ENCODE results near the gene NINJ1. TPM values are rescaled to one million over a fixed set of nuclear protein-coding genes. Genes with fewer than 3 reads are reported as not detected.
A peak's percentile ranks its signal among the peaks of the same experiment; 100 is the strongest.

NINJ1 gene
- total RNA-seq, 4 donors from 2014 or later, result 47.0 to 56.8 (median 54.5) TPM

- TF ChIP-seq POLR2A (IDR thresholded peaks at IDR 0.05), result no peak
- TF ChIP-seq CTCF (IDR thresholded peaks at IDR 0.05), result no peak
- H3K4me3 ChIP-seq, result no peak overlapping the region
- H3K4me1 ChIP-seq, result peaks cover 0 to 34% (median 17%) of the 10 kb centered on the region in 4 donors
- peak in 2 of 3 donors; percentile 42 to 43 for DNase-seq
- H3K27me3 ChIP-seq, result no peaks in the 10 kb centered on the region
- no peaks in the 10 kb centered on the region for H3K9me3 ChIP-seq
- H3K36me3 ChIP-seq, result peaks cover 0 to 47% (median 0%) of the 10 kb centered on the region in 3 donors
- no peak overlapping the region for H3K27ac ChIP-seq
Observed at GRCh38 chr9:93122721-93123221, 11.3 kb downstream of the NINJ1 start.

- H3K4me1 ChIP-seq, result peaks cover 0 to 26% (median 10%) of the 10 kb centered on the region in 4 donors
- H3K27me3 ChIP-seq, result no peaks in the 10 kb centered on the region
- peak overlapping the region in 1 of 4 donors; percentile 58 for H3K27ac ChIP-seq
- peaks cover 0 to 47% (median 0%) of the 10 kb centered on the region in 3 donors for H3K36me3 ChIP-seq
- no peak for TF ChIP-seq POLR2A (IDR thresholded peaks at IDR 0.05)
- no peak for TF ChIP-seq CTCF (IDR thresholded peaks at IDR 0.05)
- H3K4me3 ChIP-seq, result no peak overlapping the region
- DNase-seq, result peak in 2 of 3 donors; percentile 38 to 50
- H3K9me3 ChIP-seq, result no peaks in the 10 kb centered on the region
Observed at GRCh38 chr9:93121316-93122241, 12.5 kb downstream of the NINJ1 start.

- DNase-seq, result peak in 2 of 3 donors; percentile 45 to 46
Observed at GRCh38 chr9:93120846-93121315, 13.2 kb downstream of the NINJ1 start.

GRCh38 chr9:93119953-93120845 lies 13.9 kb downstream of the NINJ1 start:
- no peak overlapping the region for H3K4me3 ChIP-seq
- peak overlapping the region; percentile 34 to 58 (median 54) for H3K27ac ChIP-seq
- H3K4me1 ChIP-seq, result peaks cover 0 to 21% (median 5%) of the 10 kb centered on the region in 4 donors
- H3K9me3 ChIP-seq, result no peaks in the 10 kb centered on the region
- H3K27me3 ChIP-seq, result no peaks in the 10 kb centered on the region
- peak; percentile 70 to 90 (median 74) for DNase-seq
- TF ChIP-seq CTCF (IDR thresholded peaks at IDR 0.05) (peak; percentile 21 to 43 (median 36)), POLR2A (IDR thresholded peaks at IDR 0.05) (no peak)
- H3K36me3 ChIP-seq, result peaks cover 0 to 41% (median 0%) of the 10 kb centered on the region in 3 donors

More at GRCh38 chr9:93120846-93121315, 13.2 kb downstream of the NINJ1 start:
- no peaks in the 10 kb centered on the region for H3K9me3 ChIP-seq
- peaks cover 0 to 24% (median 5%) of the 10 kb centered on the region in 4 donors for H3K4me1 ChIP-seq
- H3K36me3 ChIP-seq, result peaks cover 0 to 47% (median 0%) of the 10 kb centered on the region in 3 donors
- TF ChIP-seq POLR2A (IDR thresholded peaks at IDR 0.05) (no peak), CTCF (IDR thresholded peaks at IDR 0.05) (no peak)
- no peaks in the 10 kb centered on the region for H3K27me3 ChIP-seq
- H3K4me3 ChIP-seq, result no peak overlapping the region
- peak overlapping the region in 3 of 4 donors; percentile 25 to 58 (median 52) for H3K27ac ChIP-seq

- no peak for TF ChIP-seq POLR2A (IDR thresholded peaks at IDR 0.05)
- no peak for TF ChIP-seq CTCF (IDR thresholded peaks at IDR 0.05)
- H3K27ac ChIP-seq, result peak overlapping the region; percentile 32 to 55 (median 43)
- H3K4me1 ChIP-seq, result peaks cover 0 to 21% (median 5%) of the 10 kb centered on the region in 4 donors
- no peaks in the 10 kb centered on the region for H3K27me3 ChIP-seq
- no peak for DNase-seq
- H3K4me3 ChIP-seq, result no peak overlapping the region
- no peaks in the 10 kb centered on the region for H3K9me3 ChIP-seq
- peaks cover 0 to 35% (median 0%) of the 10 kb centered on the region in 3 donors for H3K36me3 ChIP-seq
Observed at GRCh38 chr9:93119703-93119952, 14.4 kb downstream of the NINJ1 start.

Data from Peyer's patch (tissue), 4 donors.